GM18507 (cell line): Measurements from ENCODE around the gene PCDH19.

Experiments used
- DNase-seq: peaks from one replicate; pipeline ENCODE4 v3.0.0; 2011; ENCODE audit warnings: low read depth; ENCODE audit not compliant: insufficient read length; ENCODE audit errors: extremely low spot score
- FAIRE-seq: peaks from 2 replicates; lab custom pipeline; 2011; peaks lifted over from hg19 to GRCh38; lab: Jason Lieb, UNC

Gene PCDH19

GRCh38 chrX:100340491-100341141, 69.5 kb downstream of the PCDH19 start:
- DNase-seq (no peak), FAIRE-seq (no peak)

- DNase-seq (no peak), FAIRE-seq (no peak)
These were observed 81.7 kb downstream of the PCDH19 start for GRCh38 chrX:100328351-100328750.

- FAIRE-seq = no peak
- no peak for DNase-seq
These were observed 90.4 kb downstream of the PCDH19 start for GRCh38 chrX:100319716-100320115.

GRCh38 chrX:100316987-100317386, 93.1 kb downstream of the PCDH19 start:
- FAIRE-seq (no peak), DNase-seq (no peak)

GRCh38 chrX:100315566-100315965, 94.5 kb downstream of the PCDH19 start:
- no peak for FAIRE-seq
- DNase-seq = no peak

- FAIRE-seq (no peak), DNase-seq (no peak)
These were observed 110.5 kb downstream of the PCDH19 start for GRCh38 chrX:100299559-100299958.

- DNase-seq (no peak), FAIRE-seq (no peak)
These were observed 112.3 kb downstream of the PCDH19 start for GRCh38 chrX:100297728-100298127.

GRCh38 chrX:100296183-100296753, 113.8 kb downstream of the PCDH19 start:
- no peak for FAIRE-seq

GRCh38 chrX:100294965-100295364, 115.1 kb downstream of the PCDH19 start:
- FAIRE-seq (no peak), DNase-seq (no peak)

More at GRCh38 chrX:100296183-100296753, 113.8 kb downstream of the PCDH19 start:
- DNase-seq = no peak

GRCh38 chrX:100289066-100289558, 121.0 kb downstream of the PCDH19 start:
- FAIRE-seq (no peak), DNase-seq (no peak)

GRCh38 chrX:100277231-100277630, 132.8 kb downstream of the PCDH19 start:
- no peak for DNase-seq
- no peak for FAIRE-seq

GRCh38 chrX:100274916-100275315, 135.2 kb downstream of the PCDH19 start:
- FAIRE-seq (no peak), DNase-seq (no peak)

GRCh38 chrX:100265179-100265578, 144.9 kb downstream of the PCDH19 start:
- DNase-seq = no peak

GRCh38 chrX:100264200-100264599, 145.9 kb downstream of the PCDH19 start:
- DNase-seq = no peak
- FAIRE-seq = peak; percentile 18

More at GRCh38 chrX:100265179-100265578, 144.9 kb downstream of the PCDH19 start:
- FAIRE-seq = no peak

- FAIRE-seq (no peak), DNase-seq (no peak)
These were observed 146.4 kb downstream of the PCDH19 start for GRCh38 chrX:100263650-100264049.

- DNase-seq = no peak
- FAIRE-seq = no peak
These were observed 161.1 kb downstream of the PCDH19 start for GRCh38 chrX:100248885-100249493.

GRCh38 chrX:100247826-100248225, 162.2 kb downstream of the PCDH19 start:
- FAIRE-seq (no peak), DNase-seq (no peak)

- DNase-seq = no peak
- FAIRE-seq = no peak
These were observed 165.4 kb downstream of the PCDH19 start for GRCh38 chrX:100244681-100245080.
